HG03432 (cell line): ENCODE results near the gene CYP2B6.
"Not testable (repeated sequence)": the region's sequence is repeated elsewhere in the genome, so short reads cannot be mapped to it uniquely, and the experiment has no call there.

Experiments used
- ATAC-seq: cut with Tn5 transposase; IDR thresholded peaks from one replicate; pipeline ENCODE4 v1.9.1; 2021; ENCODE audit warnings: mild to moderate bottlenecking, moderate library complexity; ENCODE audit not compliant: unreplicated experiment

The CYP2B6 gene

GRCh38 chr19:40979759-40980158 lies 11.3 kb upstream of the CYP2B6 start:
- not testable (repeated sequence) for ATAC-seq

DNA sequence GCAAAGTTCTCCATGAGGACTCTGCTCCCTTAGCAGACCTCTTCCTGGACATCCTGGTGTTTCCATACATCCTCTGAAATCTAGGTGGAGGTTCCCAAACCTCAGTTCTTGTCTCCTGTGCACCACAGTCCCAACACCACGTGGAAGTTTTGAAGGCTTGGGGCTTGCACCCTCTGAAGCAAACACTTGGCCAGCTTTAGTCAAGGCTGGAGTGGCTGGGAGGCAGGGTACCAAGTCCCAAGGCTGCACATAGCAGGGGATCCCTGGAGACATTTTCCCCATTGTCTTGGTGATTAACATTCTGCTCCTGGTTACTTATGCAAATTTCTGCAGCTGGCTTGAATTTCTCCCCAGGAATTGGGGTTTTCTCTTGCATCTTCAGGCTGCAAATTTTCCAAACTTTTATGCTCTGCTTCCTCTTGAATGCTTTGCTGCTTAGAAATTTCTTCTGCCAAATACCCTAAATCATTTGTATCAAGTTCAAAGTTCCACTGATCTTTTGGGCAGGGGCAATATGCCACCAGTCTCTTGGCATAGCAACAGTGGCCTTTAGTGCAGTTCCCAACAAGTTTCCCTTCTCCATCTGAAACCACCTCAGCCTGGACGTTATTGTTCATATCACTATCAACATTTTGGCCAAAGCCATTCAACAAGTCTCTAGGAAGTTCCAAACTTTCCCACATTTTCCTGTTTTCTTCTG lies 10.2 kb upstream of the CYP2B6 start:
- not testable (repeated sequence) for ATAC-seq

GRCh38 chr19:40981591-40981990 lies 9.5 kb upstream of the CYP2B6 start:
- no peak for ATAC-seq

- no peak for ATAC-seq
These were observed 8.4 kb upstream of the CYP2B6 start for GRCh38 chr19:40982594-40983101.

DNA sequence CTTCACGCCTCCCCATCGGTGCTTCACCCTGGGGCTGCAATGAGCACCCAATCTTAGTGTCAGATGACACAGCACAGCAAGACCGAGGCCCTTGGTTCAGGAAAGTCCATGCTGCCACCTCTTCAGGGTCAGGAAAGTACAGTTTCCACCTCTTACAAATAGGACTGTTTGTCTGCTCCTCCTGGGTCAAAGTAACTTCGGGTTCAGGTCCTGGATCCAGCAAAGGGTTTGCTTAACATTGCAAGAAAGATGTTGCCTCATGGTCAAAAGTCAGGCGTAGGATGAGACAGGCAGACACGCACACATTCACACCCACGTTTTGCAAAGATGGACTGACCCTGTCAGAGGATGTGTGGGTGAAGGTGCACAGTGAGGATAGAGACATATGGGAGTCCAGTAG lies 1.6 kb upstream of the CYP2B6 start:
- no peak for ATAC-seq

GRCh38 chr19:40995355-40995754 lies 4.3 kb downstream of the CYP2B6 start:
- no peak for ATAC-seq

DNA sequence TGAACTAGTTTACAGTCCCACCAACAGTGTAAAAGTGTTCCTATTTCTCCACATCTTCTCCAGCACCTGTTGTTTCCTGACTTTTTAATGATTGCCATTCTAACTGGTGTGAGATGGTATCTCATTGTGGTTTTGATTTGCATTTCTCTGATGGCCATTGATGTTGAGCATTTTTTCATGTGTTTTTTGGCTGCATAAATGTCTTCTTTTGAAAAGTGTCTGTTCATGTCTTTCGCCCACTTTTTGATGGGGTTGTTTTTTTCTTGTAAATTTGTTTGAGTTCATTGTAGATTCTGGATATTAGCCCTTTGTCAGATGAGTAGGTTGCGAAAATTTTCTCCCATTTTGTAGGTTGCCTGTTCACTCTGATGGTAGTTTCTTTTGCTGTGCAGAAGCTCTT lies 7.9 kb downstream of the CYP2B6 start:
- not testable (repeated sequence) for ATAC-seq

GRCh38 chr19:41000310-41000737 lies 9.2 kb downstream of the CYP2B6 start:
- no peak for ATAC-seq

DNA sequence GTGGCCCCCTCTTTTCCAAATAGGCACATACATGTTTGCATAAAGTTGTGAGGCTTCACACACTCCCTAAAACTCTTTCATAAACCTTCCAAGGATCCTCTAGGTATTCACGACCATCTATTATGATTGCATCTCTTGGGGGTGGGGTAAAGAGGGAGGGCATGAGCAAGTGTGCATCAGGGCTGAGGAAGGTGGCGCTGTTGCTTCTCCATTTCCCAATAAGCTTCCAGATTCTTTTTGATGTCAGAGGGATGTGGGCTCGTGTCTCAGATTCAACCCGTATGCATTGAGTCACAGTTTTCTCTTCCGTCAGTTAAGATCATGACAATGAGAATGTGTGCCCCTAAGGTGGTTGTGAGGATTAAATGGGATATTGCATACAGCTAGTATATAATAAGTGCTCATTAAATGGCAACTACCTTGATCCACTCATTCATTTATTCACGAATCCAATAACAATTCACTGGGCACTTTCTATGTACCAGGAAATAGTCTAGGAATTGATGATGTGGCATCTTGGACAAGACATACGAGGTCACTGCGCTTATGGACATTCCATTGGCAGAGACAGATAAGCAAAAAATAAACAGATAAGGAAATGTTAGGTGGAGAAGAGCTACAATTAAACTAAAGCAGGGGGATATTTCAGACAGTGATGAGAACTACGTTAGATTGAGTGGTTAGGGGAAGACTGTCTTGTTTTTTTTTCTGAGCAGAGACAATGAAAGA lies 10.3 kb downstream of the CYP2B6 start:
- no peak for ATAC-seq

GRCh38 chr19:41003656-41004055 lies 12.6 kb downstream of the CYP2B6 start:
- ATAC-seq = not testable (repeated sequence)

GRCh38 chr19:41009700-41010235 lies 18.7 kb downstream of the CYP2B6 start:
- no peak for ATAC-seq

DNA sequence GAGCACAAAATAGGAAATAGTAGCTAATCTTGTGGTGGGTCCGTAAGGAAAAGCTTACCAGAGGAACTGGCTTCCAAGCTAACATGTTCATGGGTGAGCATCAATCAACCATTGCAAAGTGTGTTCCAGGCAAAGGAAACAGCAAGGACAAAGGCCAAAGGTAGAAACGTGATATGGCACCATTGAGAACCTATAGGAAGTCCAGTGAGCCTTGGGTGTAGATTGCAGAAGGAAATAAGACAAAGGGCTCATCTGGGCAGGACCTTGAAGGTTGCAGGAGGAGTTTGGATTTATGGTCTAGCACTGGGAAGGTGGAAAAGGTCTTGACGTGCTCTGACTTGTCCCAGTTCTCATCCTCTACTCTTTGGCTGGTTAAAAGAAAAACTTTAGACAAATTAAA lies 22.3 kb downstream of the CYP2B6 start:
- ATAC-seq = no peak

GRCh38 chr19:41014643-41015042 lies 23.6 kb downstream of the CYP2B6 start:
- no peak for ATAC-seq

DNA sequence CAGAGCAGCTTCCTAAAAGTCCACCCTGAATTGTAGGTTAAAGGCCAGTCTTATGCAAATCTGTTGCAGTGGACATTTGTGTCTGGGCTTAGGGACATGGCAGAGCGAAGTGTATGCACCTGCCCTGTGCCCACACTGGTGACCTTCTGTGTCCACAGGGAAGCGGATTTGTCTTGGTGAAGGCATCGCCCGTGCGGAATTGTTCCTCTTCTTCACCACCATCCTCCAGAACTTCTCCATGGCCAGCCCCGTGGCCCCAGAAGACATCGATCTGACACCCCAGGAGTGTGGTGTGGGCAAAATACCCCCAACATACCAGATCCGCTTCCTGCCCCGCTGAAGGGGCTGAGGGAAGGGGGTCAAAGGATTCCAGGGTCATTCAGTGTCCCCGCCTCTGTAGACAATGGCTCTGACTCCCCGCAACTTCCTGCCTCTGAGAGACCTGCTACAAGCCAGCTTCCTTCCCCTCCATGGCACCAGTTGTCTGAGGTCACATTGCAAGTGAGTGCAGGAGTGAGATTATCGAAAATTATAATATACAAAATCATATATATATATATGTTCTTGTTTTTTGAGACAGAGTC lies 25.5 kb downstream of the CYP2B6 start:
- no peak for ATAC-seq

DNA sequence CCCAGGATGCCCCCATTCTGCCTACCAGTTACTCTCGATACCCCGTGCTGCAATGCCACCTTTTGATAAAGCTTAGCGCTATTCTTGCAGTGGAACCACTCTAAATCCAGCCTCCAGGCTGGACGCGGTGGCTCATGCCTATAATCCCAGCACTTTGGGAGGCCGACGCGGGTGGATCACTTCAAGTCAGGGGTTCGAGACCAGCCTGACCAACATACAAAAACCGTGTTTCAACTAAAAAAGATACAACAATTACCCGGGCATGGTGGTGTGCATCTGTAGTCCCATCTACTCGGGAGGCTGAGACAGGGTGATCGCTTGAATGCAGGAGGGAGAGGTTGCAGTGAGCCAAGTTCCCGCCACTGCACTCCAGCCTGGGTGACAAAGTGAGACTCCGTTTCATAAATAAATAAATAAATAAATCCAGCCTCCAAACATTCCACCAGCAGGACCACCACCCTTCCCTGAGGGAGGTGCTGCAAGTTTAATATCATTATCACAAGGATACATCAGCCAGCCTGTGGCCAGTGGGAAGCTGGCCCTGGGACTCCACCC lies 27.7 kb downstream of the CYP2B6 start:
- no peak for ATAC-seq

- no peak for ATAC-seq
These were observed 28.3 kb downstream of the CYP2B6 start for GRCh38 chr19:41019346-41019745.

DNA sequence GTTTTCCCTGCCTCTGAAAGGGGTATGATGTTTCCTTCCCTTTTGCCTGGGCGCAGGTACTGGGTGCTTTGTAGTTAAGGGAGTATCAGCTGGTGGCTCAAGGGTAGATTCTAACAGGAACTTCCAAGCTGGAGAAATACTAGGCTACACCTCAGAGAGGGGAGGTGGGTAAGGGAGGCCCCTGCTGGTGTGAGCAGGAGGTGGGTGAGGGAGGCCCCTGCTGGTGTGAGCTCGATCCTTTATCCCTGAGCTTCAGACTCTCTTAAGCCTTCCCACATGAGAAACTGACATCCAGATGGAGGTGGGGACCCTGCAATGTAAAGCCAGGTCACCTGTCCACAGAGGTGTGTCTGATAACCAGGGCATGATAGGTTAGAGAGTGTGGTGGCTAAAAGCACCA lies 32.1 kb downstream of the CYP2B6 start:
- no peak for ATAC-seq

GRCh38 chr19:41025411-41025810 lies 34.3 kb downstream of the CYP2B6 start:
- no peak for ATAC-seq

DNA sequence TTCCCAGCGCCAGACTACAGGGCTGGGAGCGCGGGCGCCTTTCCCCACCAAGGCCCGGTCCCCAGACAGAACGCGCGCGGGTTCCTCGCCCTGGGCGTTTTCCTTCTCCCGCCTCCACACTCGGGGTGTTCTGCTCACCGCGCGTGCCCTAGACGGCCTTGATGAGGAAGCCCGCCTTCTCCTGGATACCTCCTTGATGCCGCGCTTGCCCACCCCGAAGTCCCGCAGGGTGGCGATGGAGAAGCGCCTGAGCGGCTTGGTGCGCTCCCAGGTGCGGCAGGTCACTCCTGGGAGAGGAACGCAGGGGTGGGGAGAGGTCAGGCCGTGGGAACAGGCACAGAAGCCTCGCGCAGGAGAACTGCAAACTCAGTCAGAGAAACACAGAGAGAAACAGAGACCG lies 34.8 kb downstream of the CYP2B6 start:
- ATAC-seq = no peak

DNA sequence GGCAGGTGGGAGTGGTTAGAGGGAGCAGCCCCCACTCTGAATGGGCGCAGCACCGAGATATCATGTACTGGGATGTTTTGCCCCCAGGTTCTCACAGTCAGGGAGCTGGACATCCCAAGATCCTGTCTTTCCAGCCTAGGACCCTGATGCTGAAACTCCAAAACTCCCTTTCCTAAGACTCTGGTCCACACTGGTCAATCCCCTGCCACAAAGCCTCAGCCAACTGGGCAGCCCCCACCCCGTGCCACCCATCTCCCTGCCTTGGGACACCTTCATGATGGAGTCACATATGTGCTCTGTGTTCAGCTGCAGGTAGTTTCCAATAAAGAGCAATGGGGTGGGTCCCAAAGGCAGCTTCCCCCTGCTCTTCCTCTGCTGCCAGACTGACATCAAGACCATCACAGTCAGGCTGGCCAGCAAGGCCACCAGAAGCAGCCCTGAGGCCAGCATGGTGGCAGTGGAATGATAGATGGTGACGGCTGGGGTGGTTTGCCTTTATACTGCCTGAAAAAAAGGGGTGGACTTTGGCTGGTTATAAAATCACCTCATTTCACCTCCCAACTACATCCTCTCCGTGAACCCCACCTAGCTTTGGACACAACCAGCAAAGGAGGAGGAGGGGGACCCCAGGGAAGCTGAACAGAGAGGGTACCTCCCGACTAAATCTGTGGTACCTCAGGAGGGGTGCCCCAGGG lies 36.3 kb downstream of the CYP2B6 start:
- no peak for ATAC-seq
